Measurements from ENCODE around the gene LRRC8E.

LRRC8E gene

DNA sequence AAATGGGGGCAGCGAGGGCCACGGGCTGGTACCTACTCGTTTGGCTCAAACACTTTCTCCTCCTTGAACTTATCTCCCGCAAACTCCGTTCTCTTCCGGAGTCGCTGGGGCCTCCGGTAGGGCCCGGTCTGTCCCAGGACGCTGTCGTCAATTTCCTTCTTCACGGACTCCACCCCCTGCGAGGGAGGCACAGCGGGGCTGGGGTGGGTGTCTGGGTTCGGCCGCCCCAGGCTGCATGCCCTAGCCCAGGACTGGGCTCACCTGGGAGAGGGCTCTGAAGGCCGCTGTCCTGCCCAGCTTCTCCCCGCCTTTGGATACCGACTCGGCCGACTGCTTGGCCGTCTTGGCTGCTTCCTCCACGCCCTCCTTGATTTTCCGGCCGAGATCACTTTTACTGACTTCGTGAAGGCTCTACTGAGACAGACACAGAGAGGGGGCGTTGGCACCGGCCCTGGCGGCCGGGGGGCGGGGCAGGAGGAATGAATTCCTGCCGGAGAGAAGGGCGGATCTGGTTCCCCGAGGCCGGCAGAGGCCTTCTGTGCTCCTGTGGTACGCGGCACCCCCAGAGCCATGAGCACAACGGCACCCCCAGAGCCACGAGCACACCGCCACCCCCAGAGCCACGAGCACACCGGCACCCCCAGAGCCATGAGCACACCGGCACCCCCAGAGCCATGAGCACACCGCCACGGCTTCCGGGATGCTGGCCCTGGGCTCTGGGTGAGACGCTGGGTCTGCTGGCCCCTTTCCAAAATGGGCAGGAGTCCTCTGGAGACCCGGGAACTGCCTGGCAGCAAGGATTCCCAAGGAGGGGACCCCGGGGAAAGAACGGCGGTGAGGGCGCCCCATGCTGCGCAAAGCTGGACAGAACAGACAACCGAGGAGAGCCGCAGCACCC is 45.8 kb downstream of the LRRC8E start:
- no peak for DNase-seq

DNA sequence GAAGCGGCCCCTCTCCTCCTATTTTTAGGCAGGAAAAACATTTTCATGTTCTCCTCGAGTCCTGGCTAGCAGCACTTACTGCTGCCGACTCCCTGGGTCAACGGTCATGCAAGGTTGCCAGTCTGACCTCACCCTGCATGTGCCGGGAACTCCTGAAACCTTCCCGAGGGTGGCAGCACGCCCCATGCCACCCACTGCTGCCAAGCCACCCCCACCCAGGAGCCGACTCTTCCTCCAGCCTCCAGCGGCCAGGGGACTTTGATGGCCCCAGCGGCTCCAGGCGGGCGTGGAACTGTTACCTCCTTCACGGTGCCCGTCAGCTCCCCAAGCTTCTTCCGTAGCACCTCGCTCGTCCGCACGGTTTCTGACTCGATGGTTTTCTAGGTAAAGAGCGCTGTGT is 46.5 kb downstream of the LRRC8E start:
- DNase-seq: no peak

DNA sequence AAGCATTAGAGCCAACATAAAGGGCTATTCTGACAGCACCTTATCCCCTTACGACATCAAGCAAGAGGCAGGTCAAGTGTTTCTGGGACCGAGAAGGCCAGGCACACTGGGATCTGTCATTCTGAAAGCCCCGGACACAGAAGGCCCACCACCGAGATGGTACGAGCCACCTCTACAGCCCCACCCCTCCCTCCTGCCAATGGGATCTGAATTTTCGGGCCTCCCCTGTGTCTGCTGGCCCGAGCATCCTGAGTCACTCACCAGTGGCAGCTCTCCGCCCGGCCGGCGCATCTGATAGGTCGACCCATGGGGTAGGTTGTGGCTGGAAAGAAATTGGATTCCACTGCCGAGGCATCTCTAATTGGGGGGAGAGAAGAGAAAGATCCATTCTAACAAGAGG is 52.5 kb downstream of the LRRC8E start:
- no peak for DNase-seq

DNA sequence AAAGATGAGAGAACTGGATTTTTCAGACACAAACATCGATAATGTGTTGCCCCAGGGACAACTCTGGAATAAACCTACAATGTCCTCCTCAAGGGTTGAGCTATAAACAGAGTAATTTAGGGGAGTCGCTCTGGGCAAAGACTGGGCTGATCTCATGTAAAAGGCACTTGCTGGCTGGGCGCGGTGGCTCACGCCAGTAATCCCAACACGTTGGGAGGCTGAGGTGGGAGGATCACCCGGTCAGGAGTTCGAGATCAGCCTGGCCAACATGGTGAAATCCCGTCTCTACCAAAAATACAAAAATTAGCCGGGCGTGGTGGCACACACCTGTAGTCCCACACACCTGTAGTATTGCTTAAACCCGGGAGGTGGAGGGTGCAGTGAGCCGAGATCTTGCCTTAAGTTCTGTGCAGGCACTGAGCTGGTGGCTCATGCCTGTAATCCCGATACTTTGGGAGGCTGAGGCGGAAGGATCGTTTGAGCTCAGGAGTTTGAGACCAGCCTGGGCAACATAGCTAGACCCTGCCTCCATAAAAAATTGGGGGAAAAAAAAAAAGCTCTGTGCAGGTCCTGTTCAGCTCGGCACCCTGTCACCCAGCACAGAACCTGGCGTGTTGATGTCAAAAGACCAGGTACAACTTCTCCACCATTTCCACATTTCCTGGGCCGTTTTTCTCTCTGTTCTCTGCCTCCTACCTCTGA is 53.7 kb downstream of the LRRC8E start:
- no peak for DNase-seq

DNA sequence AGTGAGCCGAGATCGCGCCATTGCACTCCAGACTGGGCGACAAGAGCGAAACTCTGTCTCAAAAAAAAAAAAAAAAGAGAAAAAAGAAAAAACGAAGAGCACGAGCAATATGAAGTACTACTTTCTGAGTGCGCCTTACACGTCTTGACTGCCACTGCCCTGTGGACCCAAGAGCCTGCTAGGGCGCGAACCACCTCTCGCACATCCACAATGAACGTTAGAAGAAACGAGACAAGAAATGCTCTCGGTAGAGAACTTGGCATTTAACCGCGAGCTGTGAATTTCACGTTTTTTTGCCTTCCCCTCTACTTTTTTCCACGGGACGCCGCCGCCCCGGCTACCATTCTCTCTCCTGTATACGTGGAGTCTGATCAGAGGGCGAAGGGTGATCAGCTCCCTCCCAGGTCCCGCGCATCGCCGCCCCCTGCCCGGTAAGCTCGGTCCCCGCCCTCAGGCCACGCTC is 54.7 kb downstream of the LRRC8E start:
- no peak for DNase-seq

DNA sequence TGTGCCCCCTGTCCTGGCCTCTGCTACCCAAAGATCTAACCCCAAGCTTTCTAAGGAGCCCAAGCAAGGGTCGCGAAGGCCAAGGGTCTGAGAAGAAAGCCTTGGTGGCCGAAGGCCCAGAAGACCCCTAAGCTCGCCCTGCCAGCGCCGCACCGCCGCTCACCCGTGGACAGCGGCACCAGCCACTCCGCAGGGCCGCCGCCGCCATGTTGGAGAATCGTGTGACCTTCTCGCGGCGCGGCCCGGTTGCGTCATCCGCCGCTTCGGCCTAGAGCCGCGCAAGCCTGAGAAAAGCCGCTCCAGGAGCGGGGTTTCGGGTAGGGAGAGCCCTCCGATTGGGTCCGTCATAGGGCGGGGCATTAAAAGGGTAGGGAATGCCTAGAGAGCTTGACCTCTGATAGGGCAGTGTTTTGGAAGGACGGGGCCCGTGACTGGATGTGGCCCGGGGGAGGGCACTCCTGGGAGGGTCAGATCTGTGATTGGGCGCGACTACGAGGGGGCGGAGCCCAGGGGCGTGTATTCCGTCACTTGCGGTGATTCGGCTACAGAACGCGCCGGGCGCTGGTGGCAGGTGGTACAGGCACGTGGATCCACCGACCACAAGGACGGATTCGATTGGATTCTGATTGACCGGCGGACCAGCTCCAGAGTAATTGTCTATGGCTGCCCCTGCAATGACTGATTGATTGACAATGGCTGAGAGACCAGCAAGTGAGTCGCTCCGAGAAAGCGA is 55.3 kb downstream of the LRRC8E start, which contains the start of gene TIMM44:
Gene TIMM44, minus strand, starts transcription at position 223 of the 733 bp plus-strand sequence. Its CDS starts 15 bp downstream, at position 208.
- peak; percentile 99 for DNase-seq

DNA sequence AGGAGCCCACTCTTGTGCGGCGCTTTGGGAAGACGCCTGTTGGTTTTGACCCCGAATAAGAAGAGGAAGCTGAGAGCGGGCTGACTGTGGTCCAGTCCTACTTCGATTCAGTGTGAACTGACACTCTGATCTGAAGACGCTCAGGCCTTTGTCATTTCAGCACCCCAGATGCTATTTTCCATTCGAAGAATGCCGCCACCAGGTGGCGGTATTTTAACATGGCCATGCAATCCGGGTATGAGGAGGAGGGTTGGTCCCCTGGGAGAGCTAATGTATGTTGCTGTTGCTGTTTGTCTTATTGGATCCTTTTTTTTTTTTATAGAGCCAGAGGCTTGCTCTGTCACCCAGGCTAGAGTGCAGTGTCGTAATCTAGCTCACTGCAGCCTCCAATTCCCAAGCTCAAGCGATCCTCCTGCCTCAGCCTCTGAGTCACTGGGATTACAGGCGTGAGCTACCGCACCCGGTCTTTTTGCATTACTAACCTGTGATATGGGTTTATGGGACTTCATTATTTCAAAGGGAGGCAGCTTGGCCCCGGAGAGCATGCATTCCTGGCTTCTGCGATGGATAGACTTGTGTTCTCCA is 56.0 kb downstream of the LRRC8E start:
- peak; percentile 77 for DNase-seq

DNA sequence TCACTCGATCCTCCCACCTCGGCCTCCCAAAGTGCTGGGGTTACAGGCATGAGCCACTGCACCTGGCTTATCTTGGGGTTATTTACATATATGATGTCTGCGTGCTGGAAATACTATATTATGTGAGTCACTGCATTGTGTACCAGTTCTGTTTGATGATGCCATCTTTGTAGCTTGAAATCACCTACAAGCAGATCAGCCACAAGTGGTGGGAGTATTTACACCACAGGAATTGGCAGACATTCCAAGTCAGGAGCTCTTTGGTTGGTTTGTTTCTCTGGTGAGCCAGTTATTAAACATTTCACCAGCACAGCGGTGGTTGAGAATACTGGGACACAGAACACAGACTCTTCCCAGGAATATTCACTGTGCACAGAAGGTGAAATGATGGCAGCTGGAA is 59.6 kb downstream of the LRRC8E start:
- no peak for DNase-seq
